ENCODE data around the gene RPIA. TPM values are rescaled to one million over a fixed set of nuclear protein-coding genes. Genes with fewer than 3 reads are reported as not detected.

Gene RPIA
- total and polyA plus RNA-seq, 2 donors = 25.4 to 53.9 TPM

GRCh38 chr2:88693911-88694414, 2.5 kb downstream of the RPIA start:
- 95% methylated on average over 3 of the region's 3 CpGs for WGBS
- no peak overlapping the region for H3K27ac ChIP-seq (ENCODE audit: low read depth in 1 of 2, low read length in 1 of 2)
- H3K36me3 ChIP-seq (ENCODE audit: control insufficient read depth in 2 of 2, insufficient read depth in 2 of 2, low read length in 1 of 2) = peaks cover 0 to 6% of the 10 kb centered on the region in 2 donors
- H3K9me3 ChIP-seq (ENCODE audit: control insufficient read depth in 2 of 2, insufficient read depth in 1 of 2, low read length in 1 of 2) = no peaks in the 10 kb centered on the region
- H3K4me1 ChIP-seq (ENCODE audit: control insufficient read depth in 2 of 2, insufficient read depth in 2 of 2, low read length in 2 of 2) = peaks cover 28 to 36% of the 10 kb centered on the region in 2 donors
- H3K27me3 ChIP-seq (ENCODE audit: control insufficient read depth in 2 of 2, insufficient read depth in 1 of 2, low read length in 1 of 2) = no peaks in the 10 kb centered on the region
- no peak for DNase-seq (ENCODE audit: low read depth in 6 of 9, low spot score in 9 of 9)
- H3K4me3 ChIP-seq (ENCODE audit: low read length in 2 of 2) = no peak overlapping the region

- no peak overlapping the region for H3K4me3 ChIP-seq (ENCODE audit: low read length in 2 of 2)
- DNase-seq (ENCODE audit: low read depth in 6 of 9, low spot score in 9 of 9) = no peak
- H3K9me3 ChIP-seq (ENCODE audit: control insufficient read depth in 2 of 2, insufficient read depth in 1 of 2, low read length in 1 of 2) = no peaks in the 10 kb centered on the region
- WGBS = 96% methylated on average over 3 of the region's 3 CpGs
- H3K36me3 ChIP-seq (ENCODE audit: control insufficient read depth in 2 of 2, insufficient read depth in 2 of 2, low read length in 1 of 2) = peaks cover 8 to 20% of the 10 kb centered on the region in 2 donors
- no peaks in the 10 kb centered on the region for H3K27me3 ChIP-seq (ENCODE audit: control insufficient read depth in 2 of 2, insufficient read depth in 1 of 2, low read length in 1 of 2)
- peak overlapping the region; percentile 44 to 91 for H3K27ac ChIP-seq (ENCODE audit: low read depth in 1 of 2, low read length in 1 of 2)
- H3K4me1 ChIP-seq (ENCODE audit: control insufficient read depth in 2 of 2, insufficient read depth in 2 of 2, low read length in 2 of 2) = peaks cover 26 to 30% of the 10 kb centered on the region in 2 donors
These were observed 5.1 kb downstream of the RPIA start for GRCh38 chr2:88696611-88697010.

GRCh38 chr2:88697370-88698026, 6.0 kb downstream of the RPIA start:
- H3K4me1 ChIP-seq (ENCODE audit: control insufficient read depth in 2 of 2, insufficient read depth in 2 of 2, low read length in 2 of 2) = peaks cover 22 to 24% of the 10 kb centered on the region in 2 donors
- no peaks in the 10 kb centered on the region for H3K27me3 ChIP-seq (ENCODE audit: control insufficient read depth in 2 of 2, insufficient read depth in 1 of 2, low read length in 1 of 2)
- peak overlapping the region; percentile 91 to 93 for H3K27ac ChIP-seq (ENCODE audit: low read depth in 1 of 2, low read length in 1 of 2)
- peaks cover 8 to 20% of the 10 kb centered on the region in 2 donors for H3K36me3 ChIP-seq (ENCODE audit: control insufficient read depth in 2 of 2, insufficient read depth in 2 of 2, low read length in 1 of 2)
- peak overlapping the region; percentile 13 to 20 for H3K4me3 ChIP-seq (ENCODE audit: low read length in 2 of 2)
- no peaks in the 10 kb centered on the region for H3K9me3 ChIP-seq (ENCODE audit: control insufficient read depth in 2 of 2, insufficient read depth in 1 of 2, low read length in 1 of 2)
- peak; percentile 11 to 79 (median 49) for DNase-seq (ENCODE audit: low read depth in 6 of 9, low spot score in 9 of 9)
- 30% methylated on average over 3 of the region's 3 CpGs for WGBS

- no peak overlapping the region for H3K4me3 ChIP-seq (ENCODE audit: low read length in 2 of 2)
- DNase-seq (ENCODE audit: low read depth in 6 of 9, low spot score in 9 of 9) = no peak
- H3K27ac ChIP-seq (ENCODE audit: low read depth in 1 of 2, low read length in 1 of 2) = peak overlapping the region; percentile 91 to 93
- no peaks in the 10 kb centered on the region for H3K27me3 ChIP-seq (ENCODE audit: control insufficient read depth in 2 of 2, insufficient read depth in 1 of 2, low read length in 1 of 2)
- peaks cover 12 to 20% of the 10 kb centered on the region in 2 donors for H3K36me3 ChIP-seq (ENCODE audit: control insufficient read depth in 2 of 2, insufficient read depth in 2 of 2, low read length in 1 of 2)
- WGBS = 96% methylated on average over 2 of the region's 2 CpGs
- H3K4me1 ChIP-seq (ENCODE audit: control insufficient read depth in 2 of 2, insufficient read depth in 2 of 2, low read length in 2 of 2) = peaks cover 22 to 24% of the 10 kb centered on the region in 2 donors
- H3K9me3 ChIP-seq (ENCODE audit: control insufficient read depth in 2 of 2, insufficient read depth in 1 of 2, low read length in 1 of 2) = no peaks in the 10 kb centered on the region
These were observed 6.5 kb downstream of the RPIA start for GRCh38 chr2:88698027-88698413.

GRCh38 chr2:88698498-88699233, 7.2 kb downstream of the RPIA start:
- Histone ChIP-seq H3K4me3 (ENCODE audit: low read length in 2 of 2) (no peak overlapping the region), H3K36me3 (ENCODE audit: control insufficient read depth in 2 of 2, insufficient read depth in 2 of 2, low read length in 1 of 2) (peaks cover 18 to 20% of the 10 kb centered on the region in 2 donors), H3K27me3 (ENCODE audit: control insufficient read depth in 2 of 2, insufficient read depth in 1 of 2, low read length in 1 of 2) (no peaks in the 10 kb centered on the region), H3K4me1 (ENCODE audit: control insufficient read depth in 2 of 2, insufficient read depth in 2 of 2, low read length in 2 of 2) (peaks cover 17 to 21% of the 10 kb centered on the region in 2 donors), H3K9me3 (ENCODE audit: control insufficient read depth in 2 of 2, insufficient read depth in 1 of 2, low read length in 1 of 2) (no peaks in the 10 kb centered on the region), H3K27ac (ENCODE audit: low read depth in 1 of 2, low read length in 1 of 2) (peak overlapping the region; percentile 46 to 91)
- no peak for DNase-seq (ENCODE audit: low read depth in 6 of 9, low spot score in 9 of 9)
- WGBS = 99% methylated on average over 3 of the region's 3 CpGs

- Histone ChIP-seq H3K4me1 (ENCODE audit: control insufficient read depth in 2 of 2, insufficient read depth in 2 of 2, low read length in 2 of 2) (no peaks in the 10 kb centered on the region), H3K36me3 (ENCODE audit: control insufficient read depth in 2 of 2, insufficient read depth in 2 of 2, low read length in 1 of 2) (peaks cover 3 to 18% of the 10 kb centered on the region in 2 donors), H3K27ac (ENCODE audit: low read depth in 1 of 2, low read length in 1 of 2) (no peak overlapping the region), H3K9me3 (ENCODE audit: control insufficient read depth in 2 of 2, insufficient read depth in 1 of 2, low read length in 1 of 2) (no peaks in the 10 kb centered on the region), H3K27me3 (ENCODE audit: control insufficient read depth in 2 of 2, insufficient read depth in 1 of 2, low read length in 1 of 2) (no peaks in the 10 kb centered on the region), H3K4me3 (ENCODE audit: low read length in 2 of 2) (no peak overlapping the region)
- no peak for DNase-seq (ENCODE audit: low read depth in 6 of 9, low spot score in 9 of 9)
- WGBS = 97% methylated on average over 2 of the region's 2 CpGs
These were observed 15.5 kb downstream of the RPIA start for GRCh38 chr2:88707003-88707402.

DNA sequence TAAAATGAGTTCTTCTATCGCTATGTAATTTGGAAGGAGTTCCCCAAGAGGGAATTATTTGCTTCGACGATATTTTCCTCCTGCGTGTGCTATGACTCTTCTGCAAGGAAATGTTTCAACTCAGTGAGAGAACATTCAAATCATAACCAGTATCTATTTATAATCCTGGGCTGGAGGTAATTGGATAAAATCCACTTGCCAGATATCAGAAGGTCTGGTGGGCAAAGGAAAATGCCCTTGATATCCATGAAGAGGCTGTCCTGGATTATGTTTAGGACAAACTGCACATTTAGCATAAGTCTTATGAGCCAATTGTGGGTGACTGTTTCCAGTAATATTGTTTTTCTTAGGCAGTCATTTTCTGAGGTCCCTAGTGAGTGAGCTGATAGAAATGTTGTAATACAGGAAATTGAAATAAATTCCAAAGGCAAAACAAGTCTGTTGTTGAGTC, 17.7 kb downstream of the RPIA start:
- Histone ChIP-seq H3K36me3 (ENCODE audit: control insufficient read depth in 2 of 2, insufficient read depth in 2 of 2, low read length in 1 of 2) (peaks cover 0 to 6% of the 10 kb centered on the region in 2 donors), H3K27ac (ENCODE audit: low read depth in 1 of 2, low read length in 1 of 2) (no peak overlapping the region), H3K27me3 (ENCODE audit: control insufficient read depth in 2 of 2, insufficient read depth in 1 of 2, low read length in 1 of 2) (no peaks in the 10 kb centered on the region), H3K4me3 (ENCODE audit: low read length in 2 of 2) (no peak overlapping the region), H3K9me3 (ENCODE audit: control insufficient read depth in 2 of 2, insufficient read depth in 1 of 2, low read length in 1 of 2) (no peaks in the 10 kb centered on the region), H3K4me1 (ENCODE audit: control insufficient read depth in 2 of 2, insufficient read depth in 2 of 2, low read length in 2 of 2) (no peaks in the 10 kb centered on the region)
- 94% methylated on average over 4 of the region's 4 CpGs for WGBS
- DNase-seq (ENCODE audit: low read depth in 6 of 9, low spot score in 9 of 9) = no peak

GRCh38 chr2:88711289-88711688, 19.8 kb downstream of the RPIA start:
- no peak overlapping the region for H3K4me3 ChIP-seq (ENCODE audit: low read length in 2 of 2)
- H3K4me1 ChIP-seq (ENCODE audit: control insufficient read depth in 2 of 2, insufficient read depth in 2 of 2, low read length in 2 of 2) = no peaks in the 10 kb centered on the region
- H3K27me3 ChIP-seq (ENCODE audit: control insufficient read depth in 2 of 2, insufficient read depth in 1 of 2, low read length in 1 of 2) = no peaks in the 10 kb centered on the region
- H3K27ac ChIP-seq (ENCODE audit: low read depth in 1 of 2, low read length in 1 of 2) = no peak overlapping the region
- H3K36me3 ChIP-seq (ENCODE audit: control insufficient read depth in 2 of 2, insufficient read depth in 2 of 2, low read length in 1 of 2) = peaks cover 4 to 6% of the 10 kb centered on the region in 2 donors
- no peak for DNase-seq (ENCODE audit: low read depth in 6 of 9, low spot score in 9 of 9)
- WGBS = 96% methylated on average over 1 of the region's 1 CpG
- no peaks in the 10 kb centered on the region for H3K9me3 ChIP-seq (ENCODE audit: control insufficient read depth in 2 of 2, insufficient read depth in 1 of 2, low read length in 1 of 2)

- H3K9me3 ChIP-seq (ENCODE audit: control insufficient read depth in 2 of 2, insufficient read depth in 1 of 2, low read length in 1 of 2) = no peaks in the 10 kb centered on the region
- no peak for DNase-seq (ENCODE audit: low read depth in 6 of 9, low spot score in 9 of 9)
- H3K27me3 ChIP-seq (ENCODE audit: control insufficient read depth in 2 of 2, insufficient read depth in 1 of 2, low read length in 1 of 2) = no peaks in the 10 kb centered on the region
- H3K36me3 ChIP-seq (ENCODE audit: control insufficient read depth in 2 of 2, insufficient read depth in 2 of 2, low read length in 1 of 2) = peaks cover 4 to 6% of the 10 kb centered on the region in 2 donors
- H3K4me1 ChIP-seq (ENCODE audit: control insufficient read depth in 2 of 2, insufficient read depth in 2 of 2, low read length in 2 of 2) = no peaks in the 10 kb centered on the region
- no peak overlapping the region for H3K27ac ChIP-seq (ENCODE audit: low read depth in 1 of 2, low read length in 1 of 2)
- 92% methylated on average over 1 of the region's 1 CpG for WGBS
- no peak overlapping the region for H3K4me3 ChIP-seq (ENCODE audit: low read length in 2 of 2)
These were observed 20.4 kb downstream of the RPIA start for GRCh38 chr2:88711897-88712296.

Measured in thymus (tissue), 11 donors.